ENCODE results near the gene PTPRT.
A peak's percentile ranks its signal among the peaks of the same experiment; 100 is the strongest.

PTPRT gene

DNA sequence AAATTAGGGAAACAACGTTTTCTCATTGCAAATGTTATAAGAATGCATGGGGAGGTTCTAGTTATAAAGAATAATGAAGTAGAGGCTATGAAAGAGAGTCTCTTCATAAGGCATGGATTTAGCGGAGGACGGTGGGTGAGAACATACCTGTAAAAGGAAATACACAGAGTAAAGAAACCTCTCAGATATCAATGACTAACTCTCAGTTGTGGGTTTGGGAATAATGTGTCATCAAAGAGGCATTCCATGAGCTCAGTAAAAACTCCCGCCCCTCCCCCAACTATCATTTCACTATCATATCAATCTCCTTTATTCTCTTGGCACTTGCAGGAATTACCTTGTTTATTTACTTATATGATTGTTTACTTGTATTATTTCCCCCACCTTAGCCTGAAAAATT lies 695.4 kb downstream of the PTPRT start:
- TF ChIP-seq, protein P1, sequence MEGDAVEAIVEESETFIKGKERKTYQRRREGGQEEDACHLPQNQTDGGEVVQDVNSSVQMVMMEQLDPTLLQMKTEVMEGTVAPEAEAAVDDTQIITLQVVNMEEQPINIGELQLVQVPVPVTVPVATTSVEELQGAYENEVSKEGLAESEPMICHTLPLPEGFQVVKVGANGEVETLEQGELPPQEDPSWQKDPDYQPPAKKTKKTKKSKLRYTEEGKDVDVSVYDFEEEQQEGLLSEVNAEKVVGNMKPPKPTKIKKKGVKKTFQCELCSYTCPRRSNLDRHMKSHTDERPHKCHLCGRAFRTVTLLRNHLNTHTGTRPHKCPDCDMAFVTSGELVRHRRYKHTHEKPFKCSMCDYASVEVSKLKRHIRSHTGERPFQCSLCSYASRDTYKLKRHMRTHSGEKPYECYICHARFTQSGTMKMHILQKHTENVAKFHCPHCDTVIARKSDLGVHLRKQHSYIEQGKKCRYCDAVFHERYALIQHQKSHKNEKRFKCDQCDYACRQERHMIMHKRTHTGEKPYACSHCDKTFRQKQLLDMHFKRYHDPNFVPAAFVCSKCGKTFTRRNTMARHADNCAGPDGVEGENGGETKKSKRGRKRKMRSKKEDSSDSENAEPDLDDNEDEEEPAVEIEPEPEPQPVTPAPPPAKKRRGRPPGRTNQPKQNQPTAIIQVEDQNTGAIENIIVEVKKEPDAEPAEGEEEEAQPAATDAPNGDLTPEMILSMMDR (IDR thresholded peaks at IDR 0.05): no peak
- DNase-seq: no peak
- Mint-ChIP-seq H3K27ac (no peak overlapping the region), H3K36me3 (ENCODE audit: low read depth) (no peaks in the 10 kb centered on the region), H3K27me3 (ENCODE audit: low read depth, poor library complexity) (peaks cover 5% of the 10 kb centered on the region), H3K4me1 (no peaks in the 10 kb centered on the region), H3K9me3 (no peaks in the 10 kb centered on the region), H3K4me3 (no peak overlapping the region)

DNA sequence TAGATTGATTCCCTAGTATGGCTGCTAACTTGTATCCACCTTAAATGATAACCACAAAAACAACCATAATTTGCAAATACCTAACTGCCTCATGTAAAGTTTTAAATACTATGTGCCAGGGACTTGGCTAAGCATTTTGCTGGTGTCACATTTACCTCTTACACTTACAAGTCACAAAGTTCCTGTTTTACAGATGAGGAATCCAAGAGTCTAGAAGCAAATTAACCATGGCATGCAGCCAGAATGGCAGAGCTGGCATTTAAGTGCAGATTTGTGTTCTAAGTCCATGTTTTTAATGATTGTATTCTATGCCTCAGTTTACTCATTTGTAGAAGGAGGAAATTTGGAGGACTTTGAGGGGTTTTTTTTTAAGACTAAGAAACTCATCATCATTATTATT lies 696.7 kb downstream of the PTPRT start:
- Mint-ChIP-seq H3K27ac (no peak overlapping the region), H3K27me3 (ENCODE audit: low read depth, poor library complexity) (peaks cover 6% of the 10 kb centered on the region), H3K4me3 (no peak overlapping the region), H3K4me1 (peaks cover 2% of the 10 kb centered on the region), H3K9me3 (no peaks in the 10 kb centered on the region), H3K36me3 (ENCODE audit: low read depth) (no peaks in the 10 kb centered on the region)
- no peak for DNase-seq
- TF ChIP-seq, protein P1 (IDR thresholded peaks at IDR 0.05): no peak

DNA sequence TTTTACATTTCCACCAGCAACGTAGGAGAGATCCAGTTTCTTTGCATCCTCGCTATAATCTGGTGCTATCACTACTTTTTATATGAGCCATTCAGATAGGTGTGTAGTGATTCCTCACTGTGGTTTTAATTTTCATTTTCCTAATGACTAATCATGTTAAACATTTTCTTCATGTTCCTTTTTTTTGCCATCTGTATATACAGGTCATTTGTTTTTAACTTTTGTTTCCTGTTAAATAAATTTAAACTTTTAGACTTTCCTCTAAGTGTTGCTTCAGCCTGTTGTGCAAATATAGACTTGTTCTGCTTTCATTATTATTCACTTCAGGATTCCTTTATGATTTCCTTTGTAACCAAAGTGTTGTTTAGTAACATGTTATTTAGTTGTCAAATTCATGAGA lies 697.4 kb downstream of the PTPRT start:
- no peaks in the 10 kb centered on the region for H3K36me3 Mint-ChIP-seq (ENCODE audit: low read depth)

DNA sequence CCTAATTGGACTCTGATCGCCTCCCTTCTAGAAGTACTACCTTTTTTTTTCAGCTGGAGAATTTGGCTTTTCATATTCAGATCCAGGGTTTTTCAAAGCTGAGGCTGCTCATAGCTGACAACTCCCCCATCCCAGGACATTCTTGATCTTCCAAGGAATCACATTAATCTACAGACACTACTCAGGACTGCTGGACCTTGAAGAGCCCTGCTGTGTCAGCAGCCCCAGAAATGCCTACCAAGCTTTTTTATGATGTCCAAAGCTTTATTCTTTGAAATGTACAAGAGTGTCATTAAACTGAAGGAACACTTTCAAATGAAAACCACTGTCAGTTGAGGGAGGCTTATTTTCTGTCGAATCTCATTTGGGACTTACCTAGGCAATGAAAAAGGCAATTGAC lies 704.1 kb downstream of the PTPRT start:
- Mint-ChIP-seq H3K9me3 (no peaks in the 10 kb centered on the region), H3K4me1 (peaks cover 32% of the 10 kb centered on the region), H3K27ac (peak overlapping the region; percentile 66), H3K27me3 (ENCODE audit: low read depth, poor library complexity) (peaks cover 13% of the 10 kb centered on the region), H3K4me3 (no peak overlapping the region), H3K36me3 (ENCODE audit: low read depth) (no peaks in the 10 kb centered on the region)
- DNase-seq: no peak
- TF ChIP-seq, protein P1 (IDR thresholded peaks at IDR 0.05): no peak

More for the DNA sequence above, 697.4 kb downstream of the PTPRT start:
- Mint-ChIP-seq H3K27ac (no peak overlapping the region), H3K9me3 (no peaks in the 10 kb centered on the region), H3K27me3 (ENCODE audit: low read depth, poor library complexity) (peaks cover 9% of the 10 kb centered on the region), H3K4me1 (peaks cover 9% of the 10 kb centered on the region), H3K4me3 (no peak overlapping the region)
- no peak for DNase-seq
- TF ChIP-seq, protein P1 (IDR thresholded peaks at IDR 0.05): no peak

DNA sequence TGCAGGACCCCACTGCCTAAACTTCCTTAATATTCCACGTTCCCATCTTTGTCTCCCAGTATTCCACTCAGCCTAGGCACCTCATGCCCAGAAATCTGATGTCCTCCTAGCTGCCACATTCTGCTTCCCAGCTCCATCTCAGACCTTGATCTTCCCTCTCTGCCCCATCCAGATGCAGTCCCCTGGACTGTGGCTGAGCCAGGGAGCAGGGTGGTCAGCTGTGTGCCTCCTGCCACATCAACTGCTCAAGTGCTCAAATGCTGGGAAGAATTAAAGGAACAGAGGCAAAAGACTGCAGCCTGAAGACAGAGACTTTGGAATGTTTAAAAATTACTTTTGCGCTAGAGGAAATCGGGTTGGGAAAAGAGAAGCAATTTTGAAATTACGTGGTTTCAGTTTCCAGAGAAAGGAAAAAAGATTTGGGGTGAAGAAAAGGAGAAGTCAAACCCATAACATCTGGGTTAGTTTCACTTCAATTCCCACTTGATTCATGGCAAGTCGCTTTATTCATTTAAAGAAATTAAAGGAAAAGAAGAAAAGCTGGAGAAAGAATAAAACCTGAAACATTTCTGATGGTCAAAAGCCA lies 704.8 kb downstream of the PTPRT start:
- Mint-ChIP-seq H3K4me1 (peaks cover 32% of the 10 kb centered on the region), H3K27me3 (ENCODE audit: low read depth, poor library complexity) (peaks cover 16% of the 10 kb centered on the region), H3K36me3 (ENCODE audit: low read depth) (no peaks in the 10 kb centered on the region), H3K27ac (peak overlapping the region; percentile 15), H3K4me3 (no peak overlapping the region), H3K9me3 (no peaks in the 10 kb centered on the region)
- DNase-seq: no peak
- TF ChIP-seq, protein P1 (IDR thresholded peaks at IDR 0.05): no peak

- DNase-seq: no peak
- H3K27ac Mint-ChIP-seq: no peak overlapping the region
- peaks cover 32% of the 10 kb centered on the region for H3K4me1 Mint-ChIP-seq
- H3K9me3 Mint-ChIP-seq: no peaks in the 10 kb centered on the region
- peaks cover 14% of the 10 kb centered on the region for H3K27me3 Mint-ChIP-seq (ENCODE audit: low read depth, poor library complexity)
- TF ChIP-seq, protein P1 (IDR thresholded peaks at IDR 0.05): no peak
- H3K4me3 Mint-ChIP-seq: no peak overlapping the region
- H3K36me3 Mint-ChIP-seq (ENCODE audit: low read depth): no peaks in the 10 kb centered on the region
These were observed 705.4 kb downstream of the PTPRT start for GRCh38 chr20:42484335-42484734.

All from nephron progenitor cell (in vitro differentiated cells).